DOHH2 (cell line): ENCODE measurements around the gene HLA-DPB1.

Experiments used
- H3F3A ChIP-seq: fragments of 200-600 bp; sonication (generic), shearing (Covaris generic); 2 replicates; pipeline ENCODE4 v1.6.0; 2016; ENCODE audit warnings: antibody characterized with exemption, mild to moderate bottlenecking; ENCODE audit not compliant: control insufficient read depth, insufficient read depth
- H3K27ac ChIP-seq: fragments of 200-600 bp; sonication (generic); 2 replicates; pipeline ENCODE4 v1.5.1; 2014; ENCODE audit warnings: low read depth, mild to moderate bottlenecking, low read length, moderate library complexity
- H3K27me3 ChIP-seq: fragments of 200-600 bp; sonication (generic); 2 replicates; pipeline ENCODE4 v1.6.1; 2014; ENCODE audit warnings: mild to moderate bottlenecking, low read length, mixed read lengths; ENCODE audit not compliant: control insufficient read depth
- H3K36me3 ChIP-seq: fragments of 200-600 bp; sonication (generic); 2 replicates; pipeline ENCODE4 v1.6.1; 2014; ENCODE audit warnings: mild to moderate bottlenecking, low read length, moderate library complexity, mixed read lengths; ENCODE audit not compliant: control insufficient read depth
- H3K4me1 ChIP-seq: fragments of 200-600 bp; sonication (generic); 2 replicates; pipeline ENCODE4 v1.6.1; 2014; ENCODE audit warnings: mild to moderate bottlenecking, low read length, mixed read lengths; ENCODE audit not compliant: control insufficient read depth
- H3K4me2 ChIP-seq: fragments of 200-600 bp; sonication (generic); 2 replicates; pipeline ENCODE4 v1.6.0; 2014; ENCODE audit warnings: mild to moderate bottlenecking, low read length, moderate library complexity
- H3K4me3 ChIP-seq: fragments of 200-600 bp; sonication (generic); 2 replicates; pipeline ENCODE4 v1.5.1; 2014; ENCODE audit warnings: mild to moderate bottlenecking, low read length, mixed read lengths
- H3K79me2 ChIP-seq: fragments of 200-600 bp; sonication (generic); 2 replicates; pipeline ENCODE4 v1.6.1; 2014; ENCODE audit warnings: mild to moderate bottlenecking, low read length, mixed read lengths; ENCODE audit not compliant: control insufficient read depth
- H3K9me2 ChIP-seq: fragments of 200-600 bp; sonication (generic); replicated peaks from 2 replicates; pipeline ENCODE4 v1.6.1; 2014; ENCODE audit warnings: mild to moderate bottlenecking, low read length, mixed read lengths; ENCODE audit not compliant: control insufficient read depth
- H3K9me3 ChIP-seq: fragments of 200-600 bp; sonication (generic); 2 replicates; pipeline ENCODE4 v1.6.1; 2014; ENCODE audit warnings: antibody characterized with exemption, low read length, mixed read lengths; ENCODE audit not compliant: control insufficient read depth, insufficient read depth
- H4K20me1 ChIP-seq: fragments of 200-600 bp; sonication (generic); 2 replicates; pipeline ENCODE4 v1.6.0; 2014; ENCODE audit warnings: low read depth, mild to moderate bottlenecking, antibody characterized with exemption, low read length, moderate library complexity; ENCODE audit not compliant: control insufficient read depth, insufficient read depth
- CTCF ChIP-seq: fragments of 200-600 bp; sonication (generic); IDR thresholded peaks from one replicate; pipeline ENCODE4 v1.5.1; 2014; ENCODE audit warnings: antibody characterized with exemption, mild to moderate bottlenecking, low read depth, low read length; ENCODE audit not compliant: poor library complexity, severe bottlenecking
- EZH2phosphoT487 ChIP-seq: fragments of 200-600 bp; sonication (generic); IDR thresholded peaks from 2 replicates; pipeline ENCODE4 v1.6.1; 2017; ENCODE audit warnings: borderline replicate concordance, mild to moderate bottlenecking, antibody characterized with exemption, low read length, moderate library complexity, mixed read lengths

The HLA-DPB1 gene

GRCh38 chr6:33075568-33076405, at the start of gene HLA-DPB1:
TSS of gene HLA-DPB1 (plus strand) at chr6:33075990. CDS start at chr6:33076042, 52 bp downstream.
- Histone ChIP-seq H3K4me1 (peaks cover 66% of the 10 kb centered on the region), H3K79me2 (peaks cover 52% of the 10 kb centered on the region), H3F3A (no peaks in the 10 kb centered on the region), H3K9me2 (no peaks in the 10 kb centered on the region), H3K9me3 (no peaks in the 10 kb centered on the region), H3K27me3 (no peaks in the 10 kb centered on the region), H3K27ac (peak within 1 kb of the TSS; percentile 58), H3K4me2 (peak within 1 kb of the TSS; percentile 84), H3K4me3 (peak within 1 kb of the TSS; percentile 91), H3K36me3 (0 out of 2 replicates have a peak, but pooled peaks cover 9% of the 10 kb centered on the region), H4K20me1 (no peaks in the 10 kb centered on the region)
- TF ChIP-seq CTCF (no peak), EZH2phosphoT487 (no peak)

- no peaks in the 10 kb centered on the region for H3K9me2 ChIP-seq
- peaks cover 59% of the 10 kb centered on the region for H3K4me1 ChIP-seq
- peak overlapping the region; percentile 85 for H3K27ac ChIP-seq
- no peaks in the 10 kb centered on the region for H3K36me3 ChIP-seq
- H3K4me3 ChIP-seq, result peak overlapping the region; percentile 52
- 0 out of 2 replicates have a peak, but pooled peaks cover 3% of the 10 kb centered on the region for H3K9me3 ChIP-seq
- no peaks in the 10 kb centered on the region for H3K27me3 ChIP-seq
- TF ChIP-seq EZH2phosphoT487, result no peak
- no peaks in the 10 kb centered on the region for H3K79me2 ChIP-seq
- H3K4me2 ChIP-seq, result peak overlapping the region; percentile 62
- H3F3A ChIP-seq, result peaks cover 21% of the 10 kb centered on the region
- H4K20me1 ChIP-seq, result no peaks in the 10 kb centered on the region
These were observed 47.5 kb upstream of the HLA-DPB1 start for GRCh38 chr6:33028220-33028849.

- peak overlapping the region; percentile 85 for H3K27ac ChIP-seq
- TF ChIP-seq CTCF (no peak), EZH2phosphoT487 (no peak)
- no peaks in the 10 kb centered on the region for H3K79me2 ChIP-seq
- peak overlapping the region; percentile 62 for H3K4me2 ChIP-seq
- peak overlapping the region; percentile 55 for H3K4me3 ChIP-seq
- H3F3A ChIP-seq, result peaks cover 21% of the 10 kb centered on the region
- H3K9me2 ChIP-seq, result no peaks in the 10 kb centered on the region
- no peaks in the 10 kb centered on the region for H4K20me1 ChIP-seq
- 0 out of 2 replicates have a peak, but pooled peaks cover 3% of the 10 kb centered on the region for H3K9me3 ChIP-seq
- no peaks in the 10 kb centered on the region for H3K36me3 ChIP-seq
- H3K27me3 ChIP-seq, result no peaks in the 10 kb centered on the region
- peaks cover 59% of the 10 kb centered on the region for H3K4me1 ChIP-seq
These were observed 46.2 kb upstream of the HLA-DPB1 start for GRCh38 chr6:33029328-33030184.
